Psoas muscle (tissue), 8 donors: Measurements from ENCODE around the gene SLC27A5. TPM values are rescaled to one million over a fixed set of nuclear protein-coding genes. Genes with fewer than 3 reads are reported as not detected.
A peak's percentile ranks its signal among the peaks of the same experiment; 100 is the strongest.

ENCODE experiments used
- ATAC-seq, 4 donors: fragments of 200-7000 bp; cut with Tn5 transposase; one replicate each; pipeline ENCODE4 v1.9.1; 2020; ENCODE audit warnings: moderate library complexity in 3 of 4, mild to moderate bottlenecking in 2 of 4
- DNase-seq, 2 donors: peaks; one replicate each; pipeline ENCODE4 v3.0.0-alpha.2; 2020
- H3K27ac ChIP-seq: fragments of 200-600 bp; one replicate; pipeline ENCODE4 v1.8.0; 2022
- H3K27me3 ChIP-seq, 3 donors: fragments of 200-600 bp in 1 of 3; one replicate each; pipeline versions ENCODE4 v1.6.1 to v1.8.0; 2013 to 2022; ENCODE audit warnings: low read length in 2 of 3, mild to moderate bottlenecking in 2 of 3, moderate library complexity in 1 of 3; ENCODE audit not compliant: insufficient read depth in 3 of 3
- H3K36me3 ChIP-seq, 2 donors: fragments of 200-600 bp in 1 of 2; one replicate each; pipeline versions ENCODE4 v1.6.1 to v1.8.0; 2013 to 2022; ENCODE audit warnings: low read depth in 1 of 2, mild to moderate bottlenecking in 1 of 2, moderate library complexity in 1 of 2; ENCODE audit not compliant: insufficient read depth in 1 of 2
- H3K4me1 ChIP-seq: fragments of 200-600 bp; one replicate; pipeline ENCODE4 v1.8.0; 2022
- H3K4me3 ChIP-seq: fragments of 200-600 bp; one replicate; pipeline ENCODE4 v1.8.0; 2022; ENCODE audit warnings: mild to moderate bottlenecking
- H3K9me3 ChIP-seq: fragments of 200-600 bp; one replicate; pipeline ENCODE4 v1.8.0; 2022
- WGBS, 3 donors: extraction: QIAGEN DNeasy Blood & Tissue Kit; methylation state at CpG; one replicate each; pipeline versions ENCODE4 v1.1.6 to v1.1.7; 2013; 5-methylcytosine and 5-hydroxymethylcytosine counted together
- intact Hi-C, 2 donors: fragments of 100-400 bp; cut with DNase I; formaldehyde crosslinking; loops; one replicate each; pipeline versions ENCODE4 v1.11.0 to v1.14.2; 2022
- polyA plus RNA-seq, 3 donors: library from polyadenylated mRNA; stranded (reverse); fragments of 200-250 nt; gene quantifications; one replicate each; pipeline ENCODE4 v1.2.3, GENCODE V29; 2013
- total RNA-seq, 4 donors: library from RNA; stranded (reverse); fragmentation: NEBNext Ultra II Directional in 2 of 4; extraction: Animal tissue kit (Norgen Biotek cat#: 25700) in 2 of 4; gene quantifications; one replicate each; pipeline versions ENCODE4 v1.2.1 to v1.2.4, GENCODE V29; 2021 to 2023
- TF ChIP-seq, protein P1 (sequence below): fragments of 200-600 bp; IDR thresholded peaks from one replicate; pipeline ENCODE4 v1.8.0; 2022; ENCODE audit warnings: antibody characterized with exemption
- donor health status: healthy with polysubstance abuse.
- donor health status: DM: no; HTN: no; CAD: no; lungs with moderate emphysema.
- donor health status: Bipolar disorder and iron deficiency.
- donor health status: healthy.
- donor health status: DM: yes; HTN: yes; CAD: no.
- donor health status: DM: no; HTN: no; CAD: no.
- donor health status: DM: no; HTN: no; CAD: no.
- donor health status: DM: yes; HTN: yes; CAD: no.

The SLC27A5 gene
- total and polyA plus RNA-seq, 7 donors, result 3.1 to 11.0 (median 6.1) TPM

DNA sequence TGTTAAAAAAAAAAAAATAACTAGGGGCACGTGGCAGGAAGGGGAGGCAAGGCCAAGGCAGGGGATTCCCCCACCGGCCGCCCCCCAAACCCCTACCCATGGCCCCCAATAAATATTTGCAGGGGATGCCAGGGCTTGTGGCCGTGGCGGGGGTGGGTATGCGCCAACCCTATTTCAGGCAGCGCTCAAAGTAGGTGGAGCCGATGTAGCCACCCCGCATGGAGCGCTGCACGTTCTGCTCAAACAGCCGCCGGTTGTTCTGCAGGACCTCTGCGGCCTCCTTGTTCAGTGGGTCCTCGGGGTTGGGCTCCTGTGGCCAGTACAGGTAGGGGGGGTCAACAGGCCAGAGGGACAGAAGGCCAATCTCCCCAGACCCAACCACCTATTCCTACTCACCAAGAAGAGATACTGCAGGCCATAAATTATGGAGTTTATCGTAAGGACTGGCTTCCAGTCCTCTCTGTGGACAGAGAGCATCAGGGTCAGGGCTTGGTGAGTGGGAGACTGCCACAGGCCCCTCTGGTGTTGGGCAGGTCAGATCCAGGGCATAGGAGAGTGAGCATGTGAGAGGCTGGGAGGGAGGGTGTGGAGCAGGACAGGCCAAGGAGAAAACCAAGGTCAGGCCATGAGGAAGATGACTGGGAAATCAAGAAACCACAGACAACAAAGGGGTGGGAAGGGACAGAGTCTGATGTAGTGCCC lies 44.3 kb upstream of the SLC27A5 start:
- 78 to 83% (median 80%) methylated on average over 12 to 16 of the region's 16 CpGs for WGBS, 3 donors
- peaks cover 43% of the 10 kb centered on the region for H3K4me1 ChIP-seq
- no peaks in the 10 kb centered on the region for H3K27me3 ChIP-seq
- TF ChIP-seq, protein P1, sequence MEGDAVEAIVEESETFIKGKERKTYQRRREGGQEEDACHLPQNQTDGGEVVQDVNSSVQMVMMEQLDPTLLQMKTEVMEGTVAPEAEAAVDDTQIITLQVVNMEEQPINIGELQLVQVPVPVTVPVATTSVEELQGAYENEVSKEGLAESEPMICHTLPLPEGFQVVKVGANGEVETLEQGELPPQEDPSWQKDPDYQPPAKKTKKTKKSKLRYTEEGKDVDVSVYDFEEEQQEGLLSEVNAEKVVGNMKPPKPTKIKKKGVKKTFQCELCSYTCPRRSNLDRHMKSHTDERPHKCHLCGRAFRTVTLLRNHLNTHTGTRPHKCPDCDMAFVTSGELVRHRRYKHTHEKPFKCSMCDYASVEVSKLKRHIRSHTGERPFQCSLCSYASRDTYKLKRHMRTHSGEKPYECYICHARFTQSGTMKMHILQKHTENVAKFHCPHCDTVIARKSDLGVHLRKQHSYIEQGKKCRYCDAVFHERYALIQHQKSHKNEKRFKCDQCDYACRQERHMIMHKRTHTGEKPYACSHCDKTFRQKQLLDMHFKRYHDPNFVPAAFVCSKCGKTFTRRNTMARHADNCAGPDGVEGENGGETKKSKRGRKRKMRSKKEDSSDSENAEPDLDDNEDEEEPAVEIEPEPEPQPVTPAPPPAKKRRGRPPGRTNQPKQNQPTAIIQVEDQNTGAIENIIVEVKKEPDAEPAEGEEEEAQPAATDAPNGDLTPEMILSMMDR, result no peak
- intact Hi-C loops, result no loop called here
- DNase-seq (no peak), ATAC-seq (no peak)
- peaks cover 0 to 44% of the 10 kb centered on the region in 2 donors for H3K36me3 ChIP-seq
- H3K9me3 ChIP-seq, result no peaks in the 10 kb centered on the region
- H3K4me3 ChIP-seq, result peak overlapping the region; percentile 84
- H3K27ac ChIP-seq, result peak overlapping the region; percentile 97

DNA sequence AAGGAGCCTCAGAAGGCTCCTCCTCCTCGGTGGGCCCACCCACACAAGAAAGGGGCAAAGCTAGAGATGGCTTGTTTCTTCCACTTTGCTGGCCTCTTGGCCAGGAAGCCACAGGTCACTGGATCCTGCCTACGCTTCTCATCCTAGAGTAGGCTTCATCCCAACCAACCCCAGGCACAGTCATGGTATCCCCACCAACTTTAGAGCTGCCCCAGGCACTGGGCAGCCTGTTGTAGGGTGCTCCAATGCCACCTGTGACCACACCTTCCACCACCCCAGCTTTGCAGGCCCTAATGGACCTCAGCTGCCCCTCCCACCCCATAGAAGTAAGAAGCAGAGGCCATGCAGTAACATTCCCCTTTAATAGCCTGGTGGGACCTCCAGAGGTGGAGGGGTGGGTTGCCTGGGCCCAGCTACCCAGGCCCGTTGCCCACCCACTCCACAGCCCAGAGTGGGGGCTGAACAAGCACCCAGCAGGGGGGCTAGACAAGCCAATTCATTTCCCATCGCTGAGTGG lies 43.6 kb upstream of the SLC27A5 start:
- no peak for DNase-seq
- WGBS, 3 donors, result 39 to 44% (median 39%) methylated on average over 4 of the region's 4 CpGs
- H3K27me3 ChIP-seq, result no peaks in the 10 kb centered on the region
- ATAC-seq, result no peak
- no peaks in the 10 kb centered on the region for H3K9me3 ChIP-seq
- intact Hi-C loops, result no loop called here
- peak overlapping the region; percentile 74 for H3K4me3 ChIP-seq
- peak overlapping the region; percentile 97 for H3K27ac ChIP-seq
- H3K4me1 ChIP-seq, result peaks cover 38% of the 10 kb centered on the region
- peaks cover 0 to 50% of the 10 kb centered on the region in 2 donors for H3K36me3 ChIP-seq
- TF ChIP-seq, protein P1, result no peak

DNA sequence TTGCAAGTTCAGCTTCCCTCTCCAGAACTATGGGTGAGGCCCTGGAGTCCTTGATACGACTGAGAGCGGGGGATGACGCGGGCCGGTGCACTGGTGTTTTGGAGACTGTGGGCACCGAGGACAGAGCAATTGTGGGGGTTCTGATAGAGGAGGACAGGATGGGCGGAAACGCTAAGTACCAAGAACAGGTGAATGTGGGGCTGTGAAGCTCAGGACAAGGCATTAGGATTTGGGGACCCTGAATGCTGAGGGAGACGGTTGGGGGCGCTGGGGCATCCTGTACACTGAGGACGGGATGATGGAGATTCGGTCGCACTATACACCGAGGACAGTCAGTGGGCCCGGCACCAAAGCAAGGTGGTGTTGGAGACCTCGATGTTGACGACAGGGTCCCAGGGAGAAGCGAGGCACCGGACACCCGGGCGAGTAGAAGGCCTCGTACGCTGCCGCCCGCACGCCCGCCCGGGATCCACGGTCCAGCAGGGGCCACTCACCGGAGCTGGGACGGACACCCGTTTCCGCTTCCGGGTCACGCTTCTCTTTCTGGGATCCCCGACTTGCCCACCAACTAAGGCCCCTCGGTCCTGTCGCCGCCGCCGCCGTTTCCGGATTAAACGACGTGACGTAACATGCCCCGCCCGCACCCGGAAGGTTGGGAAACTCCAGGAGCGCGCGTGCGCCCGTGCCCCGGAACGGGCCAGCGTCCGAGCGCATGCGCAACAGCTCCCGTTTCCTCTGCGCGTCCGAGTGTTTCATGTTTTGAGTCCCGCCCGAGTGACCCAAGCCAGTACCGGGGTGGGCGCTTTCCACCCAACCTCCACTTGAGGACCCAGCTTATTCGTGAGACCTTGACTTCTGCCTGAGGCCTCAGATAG lies 42.9 kb upstream of the SLC27A5 start, which contains the start of gene CHMP2A:
TSS of gene CHMP2A (minus strand) at position 612 of the 875 bp plus-strand sequence. CDS start 893 bp downstream, outside the sequence.
- peak within 1 kb of the TSS; percentile 97 for H3K27ac ChIP-seq
- H3K27me3 ChIP-seq, result no peaks in the 10 kb centered on the region
- H3K9me3 ChIP-seq, result no peaks in the 10 kb centered on the region
- peak within 1 kb of the TSS; percentile 74 for H3K4me3 ChIP-seq
- peak; percentile 59 to 66 (median 61) for ATAC-seq
- DNase-seq, result peak; percentile 99 to 100
- H3K4me1 ChIP-seq, result peaks cover 31% of the 10 kb centered on the region
- H3K36me3 ChIP-seq, result peaks cover 4 to 57% of the 10 kb centered on the region in 2 donors
- TF ChIP-seq, protein P1, result no peak
- WGBS, 3 donors, result 0 to 1% (median 1%) methylated on average over 49 to 69 of the region's 69 CpGs
- intact Hi-C loops, result no loop called here

DNA sequence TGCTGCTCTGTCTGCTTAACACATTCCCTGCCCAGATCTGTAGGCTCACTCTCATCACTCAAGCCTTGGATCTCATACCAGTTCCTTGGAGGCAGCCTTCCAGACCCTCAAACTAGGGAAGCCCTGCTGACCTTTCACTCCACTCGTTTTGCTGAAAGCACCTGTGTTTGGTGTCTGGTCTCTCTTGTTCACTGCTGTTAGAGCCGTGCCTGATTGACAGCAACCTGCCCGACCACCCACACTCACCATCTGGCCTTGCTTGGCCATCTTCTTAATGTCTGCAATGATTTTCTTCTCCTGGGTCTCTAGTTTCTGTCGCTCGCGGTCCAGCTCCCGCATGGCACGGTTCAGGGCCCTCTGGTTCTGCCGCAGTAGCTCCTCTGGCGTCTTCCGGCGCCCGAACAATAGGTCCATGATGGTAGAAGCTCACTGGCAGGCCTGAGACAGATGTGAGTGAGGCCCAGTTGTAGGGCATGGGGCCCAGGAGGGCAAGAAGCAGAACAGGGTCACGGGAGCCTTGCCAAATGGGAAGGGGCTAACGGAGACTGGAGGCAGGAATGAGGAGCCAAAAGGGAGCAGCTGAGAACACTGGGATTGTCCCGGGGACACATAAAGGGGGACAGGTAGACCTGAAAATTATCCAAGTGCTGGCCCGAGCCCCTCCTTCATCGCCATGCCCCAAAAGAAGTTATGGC lies 42.2 kb upstream of the SLC27A5 start:
- ATAC-seq, result no peak
- intact Hi-C loops, result no loop called here
- Histone ChIP-seq H3K27me3 (no peaks in the 10 kb centered on the region), H3K4me1 (peaks cover 31% of the 10 kb centered on the region), H3K27ac (peak overlapping the region; percentile 97), H3K4me3 (peak overlapping the region; percentile 74), H3K36me3 (peaks cover 11 to 65% of the 10 kb centered on the region in 2 donors), H3K9me3 (no peaks in the 10 kb centered on the region)
- WGBS, 3 donors, result 21 to 24% (median 23%) methylated on average over 18 of the region's 18 CpGs
- DNase-seq, result peak in 1 of 2 donors; percentile 47
- TF ChIP-seq, protein P1, result no peak
